Liver (tissue), 5 donors: ENCODE data around the gene TAF11L4. TPM values are rescaled to one million over a fixed set of nuclear protein-coding genes. Genes with fewer than 3 reads are reported as not detected.

ENCODE experiments used
- polyA plus RNA-seq, 2 donors: library from polyadenylated mRNA; stranded (reverse) in 1 of 2; unstranded in 1 of 2; fragments of 200-250 nt in 1 of 2; fragments of >200 nt in 1 of 2; fragmentation: Nextera tagmentation in 1 of 2; extraction: Ambion mirVana in 1 of 2; gene quantifications; one replicate each; pipeline versions ENCODE4 v1.2.1 to v1.2.3, GENCODE V29; 2013 to 2015
- small RNA-seq: library from RNA; depleted of rRNA; stranded (forward); fragments of <200 nt; gene quantifications from one replicate; pipeline ENCODE3, GENCODE V24; 2014
- total RNA-seq, 2 donors: library from RNA; depleted of rRNA; stranded (reverse); fragments of >200 nt; gene quantifications; one replicate each; pipeline ENCODE4 v1.2.3, GENCODE V29; 2014
- donor health status: healthy.
- donor health status: healthy.
- donor health status: healthy.

Gene TAF11L4
- total and polyA plus RNA-seq, 4 donors: not detected

Small RNA genes lying within 50 kb of the gene (small RNA-seq; reads per million reads assigned to genes)
- not detected for gene AC106774.3

Other genes with a start within 250 kb of the TAF11L4 start
- not detected for gene TAF11L2, start 23.6 kb upstream of the TAF11L4 start, total RNA-seq
- gene TAF11L2, start 23.6 kb upstream of the TAF11L4 start, polyA plus RNA-seq: not detected
- not detected for gene TAF11L3, start 3.4 kb upstream of the TAF11L4 start, total RNA-seq
- gene TAF11L3, start 3.4 kb upstream of the TAF11L4 start, polyA plus RNA-seq: not detected
- not detected for gene TAF11L5, start 3.4 kb downstream of the TAF11L4 start, total RNA-seq
- not detected for gene TAF11L5, start 3.4 kb downstream of the TAF11L4 start, polyA plus RNA-seq
- not detected for gene TAF11L6, start 6.9 kb downstream of the TAF11L4 start, total RNA-seq
- gene TAF11L6, start 6.9 kb downstream of the TAF11L4 start, polyA plus RNA-seq: not detected
- gene TAF11L7, start 64.0 kb downstream of the TAF11L4 start, total RNA-seq: not detected
- gene TAF11L7, start 64.0 kb downstream of the TAF11L4 start, polyA plus RNA-seq: not detected
- gene TAF11L8, start 69.2 kb downstream of the TAF11L4 start, total RNA-seq: not detected
- not detected for gene TAF11L8, start 69.2 kb downstream of the TAF11L4 start, polyA plus RNA-seq
- not detected for gene TAF11L9, start 72.6 kb downstream of the TAF11L4 start, total RNA-seq
- gene TAF11L9, start 72.6 kb downstream of the TAF11L4 start, polyA plus RNA-seq: not detected
- gene TAF11L10, start 76.0 kb downstream of the TAF11L4 start, total RNA-seq: not detected
- not detected for gene TAF11L10, start 76.0 kb downstream of the TAF11L4 start, polyA plus RNA-seq
- not detected for gene TAF11L11, start 82.4 kb downstream of the TAF11L4 start, total RNA-seq
- not detected for gene TAF11L11, start 82.4 kb downstream of the TAF11L4 start, polyA plus RNA-seq
- gene TAF11L12, start 88.6 kb downstream of the TAF11L4 start, total RNA-seq: not detected
- not detected for gene TAF11L12, start 88.6 kb downstream of the TAF11L4 start, polyA plus RNA-seq
- gene TAF11L13, start 110.3 kb downstream of the TAF11L4 start, total RNA-seq: not detected
- gene TAF11L13, start 110.3 kb downstream of the TAF11L4 start, polyA plus RNA-seq: not detected
- not detected for gene TAF11L14, start 112.7 kb downstream of the TAF11L4 start, total RNA-seq
- gene TAF11L14, start 112.7 kb downstream of the TAF11L4 start, polyA plus RNA-seq: not detected